ENCODE results near the gene NHS. TPM values are rescaled to one million over a fixed set of nuclear protein-coding genes. Genes with fewer than 3 reads are reported as not detected.

The NHS gene
- total RNA-seq, 1 experiment from 2014 or later: 7.5 TPM

DNA sequence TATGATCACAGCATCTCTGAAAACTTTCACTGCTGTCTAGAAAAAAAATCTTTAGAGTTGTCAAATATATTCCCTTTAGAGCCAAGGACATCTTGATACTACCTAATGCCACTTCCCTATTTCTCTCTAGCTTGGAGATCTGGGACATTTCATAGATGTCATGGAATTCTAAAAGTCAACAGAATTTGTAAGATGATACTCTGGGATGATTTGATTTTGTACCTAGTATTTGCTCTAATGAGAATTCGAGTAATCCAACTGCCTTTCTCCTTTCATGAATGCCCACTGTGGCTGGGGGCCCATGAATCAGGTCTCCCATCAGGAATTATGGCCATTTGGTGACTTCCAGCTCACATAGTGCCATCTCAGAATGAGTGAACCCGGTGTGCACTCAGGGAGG lies 73.2 kb downstream of the NHS start:
- no peak for DNase-seq (ENCODE audit: low read depth)

- no peak for DNase-seq (ENCODE audit: low read depth)
These were observed 74.9 kb downstream of the NHS start for GRCh38 chrX:17449866-17450265.

DNA sequence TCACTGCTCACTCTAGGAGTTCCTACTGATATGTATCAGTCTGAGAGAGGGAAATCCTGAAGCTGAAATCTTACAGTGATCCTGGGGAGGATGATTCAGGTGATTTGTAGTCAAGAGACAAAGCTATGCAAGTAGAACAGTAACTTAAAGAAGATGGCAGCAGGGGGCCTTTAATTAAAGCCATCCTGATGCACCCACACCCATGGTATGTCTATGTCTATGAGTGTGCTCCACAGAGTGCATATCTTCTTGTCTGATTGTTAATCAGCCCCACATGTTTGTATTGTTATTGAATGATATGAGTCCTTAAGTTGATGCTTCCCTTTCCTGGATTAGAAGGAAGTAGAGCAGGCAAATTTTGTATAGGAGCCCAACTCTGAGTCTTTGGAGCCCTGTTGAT lies 78.8 kb downstream of the NHS start:
- no peak for DNase-seq (ENCODE audit: low read depth)

- DNase-seq (ENCODE audit: low read depth): no peak
These were observed 81.5 kb downstream of the NHS start for GRCh38 chrX:17456526-17456925.

DNA sequence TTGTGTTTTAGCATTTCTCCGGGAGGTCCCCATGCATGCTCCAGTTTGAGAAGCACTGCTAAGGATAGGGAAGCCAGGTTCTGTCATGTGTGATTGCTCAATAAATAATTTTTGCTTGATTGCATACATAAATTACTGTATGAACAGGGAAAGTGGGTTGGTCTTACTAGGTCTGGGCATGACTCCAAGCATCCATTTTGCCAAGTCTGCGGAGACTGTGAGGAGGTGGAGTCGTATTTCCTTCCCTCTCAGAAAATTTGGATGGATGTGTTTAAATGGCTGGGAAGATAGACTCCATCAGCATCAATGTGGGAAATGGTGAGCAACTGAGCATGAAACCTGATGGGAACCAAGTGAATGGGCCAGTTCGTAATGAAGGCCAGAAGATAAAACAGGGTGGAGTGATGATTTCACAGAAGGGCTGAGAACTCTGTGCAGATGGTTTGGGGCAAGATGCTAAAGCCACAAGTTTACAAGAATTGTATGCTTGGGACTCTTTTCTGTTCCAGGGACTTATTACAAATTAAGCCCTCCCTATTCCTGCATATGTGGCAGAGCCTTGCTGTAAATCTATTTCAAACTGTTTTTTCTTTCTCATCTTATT lies 84.1 kb downstream of the NHS start:
- DNase-seq (ENCODE audit: low read depth): peak; percentile 78

- DNase-seq (ENCODE audit: low read depth): peak; percentile 65
These were observed 84.7 kb downstream of the NHS start for GRCh38 chrX:17459661-17460060.

DNA sequence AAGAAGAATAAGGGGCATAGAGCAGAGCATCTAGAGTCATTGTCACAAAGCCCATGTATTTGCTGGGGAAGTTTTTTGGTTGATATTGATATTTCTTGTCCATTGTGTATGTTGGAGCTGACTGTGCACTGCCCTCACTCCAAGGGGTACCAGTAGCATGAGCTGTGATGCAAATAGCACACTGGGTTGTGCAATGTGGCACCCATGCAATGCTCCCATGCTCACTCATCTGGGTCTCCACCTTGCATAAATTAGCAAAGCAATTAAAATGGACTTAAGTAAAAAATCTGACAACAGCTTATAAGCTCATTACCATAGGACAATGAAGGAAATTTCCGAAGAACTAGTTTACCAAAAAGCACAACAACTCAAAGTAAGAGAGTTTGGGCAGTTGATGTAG lies 87.9 kb downstream of the NHS start:
- no peak for DNase-seq (ENCODE audit: low read depth)

- DNase-seq (ENCODE audit: low read depth): peak; percentile 92
These were observed 89.2 kb downstream of the NHS start for GRCh38 chrX:17464194-17464593.

DNA sequence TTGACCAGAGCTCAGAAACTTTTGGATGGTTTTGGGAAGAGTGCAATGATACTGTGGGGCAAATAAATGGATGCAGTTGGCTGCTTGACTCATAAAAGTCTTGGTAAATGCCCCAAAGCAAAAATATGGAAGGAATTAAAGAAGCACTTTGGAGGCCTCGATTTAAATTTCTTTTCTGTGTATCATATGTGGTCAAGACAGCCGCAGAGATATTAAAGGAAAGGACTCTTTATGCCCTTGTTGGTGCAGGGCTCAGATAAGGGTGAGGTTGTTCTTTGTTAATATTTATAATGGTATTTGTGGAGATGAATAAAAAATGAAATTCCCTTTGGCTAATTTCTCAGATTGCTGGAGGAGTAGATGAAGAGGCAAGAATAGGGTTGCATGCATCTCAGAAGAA lies 90.2 kb downstream of the NHS start:
- peak; percentile 68 for DNase-seq (ENCODE audit: low read depth)

- DNase-seq (ENCODE audit: low read depth): no peak
These were observed 90.8 kb downstream of the NHS start for GRCh38 chrX:17465802-17466201.

GRCh38 chrX:17470136-17470535 lies 95.1 kb downstream of the NHS start:
- peak; percentile 49 for DNase-seq (ENCODE audit: low read depth)

- DNase-seq (ENCODE audit: low read depth): no peak
These were observed 96.1 kb downstream of the NHS start for GRCh38 chrX:17471121-17471520.

GRCh38 chrX:17471861-17472260 lies 96.9 kb downstream of the NHS start:
- DNase-seq (ENCODE audit: low read depth): no peak

GRCh38 chrX:17472424-17472823 lies 97.4 kb downstream of the NHS start:
- DNase-seq (ENCODE audit: low read depth): no peak

DNA sequence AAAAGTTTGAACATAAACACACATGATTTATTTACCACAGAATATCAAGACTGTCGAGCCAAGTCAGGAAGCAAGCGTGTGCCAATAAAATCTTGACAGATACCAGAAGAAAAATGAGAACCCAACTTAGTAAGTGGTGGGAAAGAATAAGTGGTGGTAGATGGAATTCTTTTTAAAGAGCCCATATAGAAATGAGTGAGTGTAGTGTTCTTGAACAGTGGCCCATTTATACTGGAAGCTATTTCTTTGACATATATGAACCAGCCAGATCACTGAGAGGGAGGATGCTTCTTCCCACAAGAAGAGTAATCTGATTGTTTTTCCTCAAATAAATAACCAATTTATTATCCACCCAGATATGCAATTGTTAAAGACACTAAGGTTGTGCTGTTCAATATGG lies 98.0 kb downstream of the NHS start:
- no peak for DNase-seq (ENCODE audit: low read depth)

DNA sequence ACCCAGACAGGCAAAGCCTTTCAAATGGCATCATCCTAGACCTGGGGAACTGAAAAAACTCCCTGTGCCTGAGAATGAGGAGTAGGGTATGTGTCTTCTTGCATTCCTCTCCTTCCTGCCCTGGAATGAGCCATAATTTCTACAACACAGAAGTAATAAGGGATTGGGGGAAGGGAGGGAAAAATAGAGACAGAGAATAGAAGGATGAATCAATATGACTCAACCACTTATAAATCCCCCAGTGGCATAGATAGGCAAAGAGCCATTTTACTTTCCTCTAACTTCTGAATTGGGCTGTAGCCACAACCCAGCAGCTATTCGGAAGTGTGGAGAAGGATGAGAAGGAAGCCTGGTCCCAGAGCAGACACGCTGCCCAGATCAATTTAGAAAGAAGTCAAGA lies 99.9 kb downstream of the NHS start:
- peak; percentile 90 for DNase-seq (ENCODE audit: low read depth)

DNA sequence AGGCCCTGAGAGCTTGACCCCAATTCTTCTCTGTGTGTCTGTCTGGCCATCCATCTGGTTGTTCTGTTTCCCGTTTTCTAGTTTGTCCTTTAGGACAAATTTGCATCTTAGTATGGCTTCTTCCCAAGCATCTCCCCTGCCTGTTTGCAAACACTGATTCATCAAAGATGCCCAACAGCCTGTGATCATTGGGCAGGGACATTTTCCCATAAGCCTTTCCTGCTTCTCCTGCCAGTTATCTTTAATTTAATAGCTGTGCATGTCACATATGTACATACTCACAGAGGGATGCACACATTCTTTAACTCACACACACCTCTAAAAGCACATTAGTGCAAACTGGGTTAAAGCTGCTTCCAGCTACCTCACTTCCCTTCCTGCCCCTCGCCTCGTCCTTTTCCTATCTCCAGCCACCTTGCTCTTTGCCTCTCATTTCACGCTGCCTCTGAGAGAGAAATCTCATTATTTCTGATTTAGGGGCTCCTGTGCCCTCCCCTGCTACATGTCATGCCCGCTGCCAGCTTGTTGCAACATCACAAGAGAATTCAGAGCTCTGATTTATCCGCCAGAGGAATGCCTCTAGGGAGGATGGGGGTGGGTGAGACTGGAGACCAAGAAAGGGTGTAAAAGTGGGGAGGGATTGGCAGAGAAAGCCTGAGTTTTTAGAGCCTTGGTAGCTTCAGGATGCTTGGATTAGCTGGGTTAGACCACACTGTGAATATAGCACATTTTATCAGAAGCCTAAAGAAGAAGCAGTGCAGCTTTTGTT lies 100.6 kb downstream of the NHS start:
- peak; percentile 67 for DNase-seq (ENCODE audit: low read depth)

- DNase-seq (ENCODE audit: low read depth): no peak
These were observed 101.4 kb downstream of the NHS start for GRCh38 chrX:17476411-17476810.

GRCh38 chrX:17481086-17481485 lies 106.1 kb downstream of the NHS start:
- DNase-seq (ENCODE audit: low read depth): no peak

DNA sequence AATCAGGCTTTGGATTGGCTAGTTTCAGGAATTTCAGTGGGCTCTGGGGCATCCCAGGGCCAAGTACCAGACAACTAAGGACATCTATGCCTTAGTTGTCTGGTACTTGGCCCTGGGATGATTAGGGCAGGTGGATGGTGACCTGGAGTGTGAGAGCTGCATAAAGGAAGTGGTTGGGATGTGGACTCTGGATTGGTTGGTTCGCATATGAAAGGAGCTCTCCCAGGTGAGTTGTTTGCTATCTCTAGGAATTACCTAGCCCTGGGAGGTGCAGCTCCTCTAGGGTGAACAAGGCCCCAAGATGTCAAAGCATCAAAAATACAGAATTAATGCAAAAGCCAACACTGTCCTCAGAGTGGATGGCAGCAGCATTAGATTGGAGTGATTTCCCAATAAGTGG lies 109.6 kb downstream of the NHS start:
- no peak for DNase-seq (ENCODE audit: low read depth)

GRCh38 chrX:17485391-17485790 lies 110.4 kb downstream of the NHS start:
- no peak for DNase-seq (ENCODE audit: low read depth)

GRCh38 chrX:17488036-17488435 lies 113.0 kb downstream of the NHS start:
- peak; percentile 16 for DNase-seq (ENCODE audit: low read depth)

DNA sequence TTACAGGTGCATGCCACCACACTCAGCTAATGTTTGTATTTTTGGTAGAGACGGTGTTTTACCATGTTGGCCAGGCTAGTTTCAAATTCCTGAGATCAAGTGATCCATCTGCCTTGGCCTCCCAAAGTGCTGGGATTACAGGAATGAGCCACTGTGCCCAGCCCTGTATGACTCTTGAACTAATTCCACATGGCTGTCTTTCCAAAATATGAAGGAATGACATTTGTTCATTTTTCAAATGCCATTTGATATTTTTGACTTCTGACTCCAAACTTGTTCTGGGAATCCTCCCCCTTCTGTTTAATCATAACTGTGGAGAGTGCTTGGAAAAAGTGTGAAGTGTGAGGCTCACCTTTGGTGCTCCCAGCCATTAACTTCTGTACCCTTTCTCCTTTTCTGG lies 119.2 kb downstream of the NHS start:
- DNase-seq (ENCODE audit: low read depth): no peak

DNA sequence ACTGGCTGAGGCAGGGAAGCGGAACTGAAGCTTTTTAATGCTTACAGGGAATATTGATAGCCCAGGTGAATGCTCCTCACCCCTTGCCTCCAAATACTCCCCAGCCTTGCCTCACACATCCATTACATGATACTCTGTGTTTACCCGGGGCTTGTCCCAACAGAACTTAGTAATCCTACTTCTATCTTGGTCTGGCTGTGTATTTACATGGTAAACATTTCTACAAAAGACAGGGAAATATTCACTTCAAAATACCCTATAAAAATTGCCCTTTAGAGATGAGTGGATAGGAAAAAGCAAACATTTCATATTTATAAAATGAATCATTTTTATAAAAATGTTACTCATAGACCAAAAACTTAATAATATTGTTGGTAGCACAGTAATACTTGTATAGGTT lies 120.1 kb downstream of the NHS start:
- no peak for DNase-seq (ENCODE audit: low read depth)

Measured in M059J (cell line).